ENCODE results near the gene LIPC.

DNA sequence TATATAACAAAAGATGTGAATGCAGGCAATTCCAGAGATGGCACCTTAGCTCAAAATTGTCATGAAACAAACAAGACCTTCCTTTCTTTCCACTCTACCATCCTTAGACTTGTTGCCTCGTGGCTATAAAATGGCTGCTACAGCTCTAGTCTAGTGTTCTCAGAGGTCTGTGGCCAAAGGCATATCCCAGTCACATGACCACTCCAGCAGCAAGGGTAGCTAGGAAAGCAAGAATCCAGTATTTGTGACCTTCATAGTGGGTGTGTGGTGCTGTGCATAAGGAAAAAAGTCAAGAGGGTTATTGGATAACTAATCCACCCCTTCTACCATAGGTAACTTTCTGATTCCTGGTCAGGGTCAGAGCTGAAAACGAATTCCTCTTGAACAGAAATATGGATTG, 27.1 kb upstream of the LIPC start:
- TF ChIP-seq EZH2 (IDR thresholded peaks at IDR 0.05; ENCODE audit: insufficient read depth, poor library complexity, severe bottlenecking) (no peak), EZH2phosphoT487 (IDR thresholded peaks at IDR 0.05; ENCODE audit: insufficient read depth, low read depth) (no peak)

Data from GM23248 (cell line).